ENCODE data around the gene FOXJ3.
"Not testable (repeated sequence)": the region's sequence is repeated elsewhere in the genome, so short reads cannot be mapped to it uniquely, and the experiment has no call there.

FOXJ3 gene

DNA sequence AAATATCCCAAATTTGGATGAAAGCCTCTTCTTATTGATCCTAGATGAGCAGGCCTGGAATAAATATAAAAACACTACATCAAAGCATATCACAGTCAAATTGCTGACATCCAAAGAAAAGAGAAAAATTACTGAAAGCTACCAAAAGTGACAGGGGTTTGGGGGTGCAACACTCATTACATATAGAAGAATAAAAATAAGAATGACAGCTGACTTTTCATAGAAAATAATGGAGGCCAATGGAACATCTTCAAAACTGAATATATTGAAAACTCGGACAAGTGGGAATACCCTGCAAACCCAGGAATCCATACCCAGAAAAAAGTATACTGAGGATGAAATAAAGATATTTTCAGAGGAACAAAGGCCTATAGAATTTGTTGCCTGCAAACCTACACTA lies 84.0 kb downstream of the FOXJ3 start:
- no peak for DNase-seq (ENCODE audit: low read depth in 3 of 3)

GRCh38 chr1:42250164-42250563 lies 84.9 kb downstream of the FOXJ3 start:
- DNase-seq (ENCODE audit: low read depth in 3 of 3): no peak

DNA sequence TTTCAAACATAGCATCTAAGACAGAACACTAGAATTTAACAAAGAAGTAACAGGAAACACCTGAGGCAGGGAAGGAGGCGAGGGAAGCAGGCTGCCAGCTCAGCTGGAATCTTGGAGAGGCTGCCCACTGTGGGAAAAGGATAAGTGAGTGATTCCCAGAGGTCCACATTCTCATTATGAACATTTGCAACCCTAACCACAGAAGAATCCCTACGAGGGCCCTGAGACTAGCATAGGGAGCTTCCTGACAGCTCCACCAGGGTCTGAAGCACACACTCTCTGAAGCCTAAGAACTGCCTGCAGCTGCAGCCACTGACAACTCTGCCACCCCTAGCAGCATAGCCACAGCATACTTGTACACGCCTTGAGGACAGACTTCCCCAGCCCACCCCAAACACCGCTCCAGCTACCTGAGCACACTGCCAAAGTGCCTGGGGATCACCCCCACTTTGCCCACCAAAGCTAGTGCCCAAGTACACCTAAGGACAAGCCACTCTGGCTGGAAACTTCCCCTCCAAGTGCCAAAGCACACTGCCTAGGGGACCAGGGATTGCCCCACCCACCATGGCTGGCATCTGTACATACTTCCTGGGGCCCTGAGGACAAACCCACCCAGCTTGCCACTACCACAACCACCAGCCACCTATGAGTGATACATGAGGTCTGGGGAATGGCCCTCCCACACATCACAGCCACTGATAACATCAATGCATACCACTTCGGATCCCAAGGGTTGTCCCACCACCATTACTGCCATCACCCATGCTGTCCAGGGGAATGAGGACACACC lies 93.9 kb downstream of the FOXJ3 start:
- no peak for DNase-seq (ENCODE audit: low read depth in 3 of 3)

DNA sequence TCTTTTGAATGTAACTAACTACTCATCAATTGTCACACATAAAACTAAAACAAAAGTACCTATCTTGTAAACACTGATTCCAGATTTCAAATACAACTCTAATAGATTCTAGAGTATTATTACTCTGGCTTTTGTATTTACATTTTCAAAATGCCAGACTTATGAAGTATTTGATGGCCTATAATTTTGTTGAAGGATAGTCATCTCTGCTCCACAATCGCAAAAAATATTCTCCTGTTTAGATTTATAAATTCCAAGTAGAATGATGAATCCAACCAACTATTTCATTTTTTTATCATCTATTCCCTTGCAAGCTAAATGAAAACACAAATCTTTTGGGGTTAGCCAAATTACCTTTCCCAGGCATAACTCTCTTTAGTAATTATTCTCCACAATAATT lies 95.5 kb downstream of the FOXJ3 start:
- DNase-seq (ENCODE audit: low read depth in 3 of 3): no peak

- DNase-seq (ENCODE audit: low read depth in 3 of 3): no peak
Observed at GRCh38 chr1:42239041-42239440, 96.0 kb downstream of the FOXJ3 start.

- DNase-seq (ENCODE audit: low read depth in 3 of 3): no peak
Observed at GRCh38 chr1:42231253-42231652, 103.8 kb downstream of the FOXJ3 start.

- DNase-seq (ENCODE audit: low read depth in 3 of 3): no peak
Observed at GRCh38 chr1:42228938-42229337, 106.1 kb downstream of the FOXJ3 start.

DNA sequence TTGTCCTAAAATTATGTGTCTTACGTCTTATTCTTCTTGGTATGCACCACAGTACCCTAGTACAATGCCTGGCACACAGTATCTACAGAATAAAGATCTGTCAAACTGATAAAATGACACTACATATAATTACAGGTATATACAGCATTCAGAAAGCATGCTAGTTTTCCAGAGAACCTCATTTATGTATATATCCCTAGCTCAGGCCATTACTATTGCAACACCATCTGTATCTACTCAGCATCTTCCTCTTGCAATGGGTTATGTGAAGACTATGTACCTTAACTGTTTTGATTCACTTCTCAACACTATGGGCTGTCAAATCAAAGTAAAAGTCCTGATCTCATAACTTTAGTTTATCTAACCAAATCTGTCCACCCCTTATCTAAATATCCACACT lies 112.0 kb downstream of the FOXJ3 start:
- no peak for DNase-seq (ENCODE audit: low read depth in 3 of 3)

DNA sequence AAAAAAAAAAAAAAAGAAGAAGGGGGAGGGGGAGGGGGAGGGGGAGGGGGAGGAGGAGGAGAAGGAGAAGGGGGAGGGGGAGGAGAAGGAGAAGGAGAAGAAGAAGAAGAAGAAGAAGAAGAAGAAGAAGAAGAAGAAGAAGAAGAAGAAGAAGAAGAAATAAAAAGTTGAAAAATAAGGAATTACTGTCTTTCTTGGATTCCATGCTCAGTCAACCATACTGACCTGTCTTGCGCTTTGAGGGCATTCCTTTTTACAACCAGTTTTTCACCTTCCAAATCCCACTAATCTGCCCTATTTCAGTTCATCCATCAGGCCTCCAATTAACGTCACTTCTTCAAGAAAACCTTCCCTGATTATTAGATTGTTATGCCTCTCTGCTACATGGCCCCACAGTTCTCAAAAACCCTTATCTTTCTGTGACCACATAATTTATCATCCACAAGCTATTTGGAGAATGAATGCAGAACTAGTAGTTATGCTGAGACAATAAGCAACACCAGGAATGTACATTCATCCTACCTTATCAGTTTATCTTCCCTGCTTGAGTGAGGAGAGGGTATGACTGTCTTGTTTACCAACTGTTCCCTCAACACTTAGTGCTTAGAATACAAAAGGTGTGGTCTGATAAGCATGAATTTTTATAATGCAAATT lies 113.0 kb downstream of the FOXJ3 start:
- DNase-seq (ENCODE audit: low read depth in 3 of 3): no peak

- no peak for DNase-seq (ENCODE audit: low read depth in 3 of 3)
Observed at GRCh38 chr1:42221456-42221855, 113.6 kb downstream of the FOXJ3 start.

DNA sequence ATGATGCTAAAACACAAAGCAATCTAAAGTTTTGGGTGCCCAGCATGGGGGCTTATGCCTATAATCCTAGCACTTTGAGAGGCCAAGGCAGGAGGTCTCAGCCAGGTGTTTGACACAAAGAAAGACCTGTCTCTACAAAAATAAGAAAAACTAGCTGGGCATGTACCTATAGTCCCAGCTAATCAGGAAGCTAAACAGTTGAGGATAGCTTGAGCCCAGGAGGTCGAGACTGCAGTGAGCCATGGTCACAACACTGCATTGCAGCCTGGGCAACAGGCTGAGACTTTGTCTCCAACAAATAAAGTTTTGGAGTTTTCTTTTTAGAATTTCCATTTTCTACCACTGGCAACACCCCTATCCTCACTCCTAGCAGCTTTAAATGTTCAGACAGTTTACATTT lies 115.4 kb downstream of the FOXJ3 start:
- no peak for DNase-seq (ENCODE audit: low read depth in 3 of 3)

DNA sequence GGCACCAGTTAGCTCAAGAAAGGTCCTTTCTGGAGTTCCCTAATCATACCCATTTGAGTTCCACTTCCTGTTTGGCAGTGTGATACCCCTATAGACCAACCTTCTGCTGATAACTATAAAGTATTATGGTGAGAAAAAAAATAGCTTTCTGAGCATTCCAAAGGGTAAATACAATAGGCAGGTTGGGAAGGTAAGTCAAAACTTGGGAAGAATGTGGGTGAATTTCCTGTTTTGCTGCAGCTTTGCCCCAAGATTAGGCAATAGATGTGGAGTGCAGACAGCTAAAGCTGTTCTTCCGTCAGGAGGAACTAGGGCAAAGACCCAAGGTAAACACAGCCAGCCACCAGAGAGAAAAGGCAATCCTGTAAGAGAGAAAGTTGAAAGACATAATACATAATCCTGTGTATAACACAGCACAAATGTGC lies 120.6 kb downstream of the FOXJ3 start:
- no peak for DNase-seq (ENCODE audit: low read depth in 3 of 3)

DNA sequence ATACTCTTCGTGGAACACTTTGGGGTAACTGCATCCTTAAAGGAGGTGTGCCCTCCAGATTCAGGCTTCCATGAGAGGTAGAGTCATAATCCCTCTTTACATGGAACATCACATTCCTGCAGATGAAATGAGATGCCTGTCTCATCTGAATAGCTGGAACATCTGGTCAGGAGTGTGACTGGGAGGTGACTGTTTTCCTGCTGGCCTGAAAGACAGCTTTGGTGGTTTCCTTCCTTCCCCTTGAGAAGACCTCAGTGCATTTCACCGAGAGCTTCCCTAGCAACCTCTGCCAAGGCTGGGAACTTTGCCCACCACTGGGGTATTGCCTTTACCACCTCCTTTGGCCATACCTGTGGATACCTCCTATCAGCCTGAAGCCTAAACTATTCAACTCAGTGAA lies 123.8 kb downstream of the FOXJ3 start:
- no peak for DNase-seq (ENCODE audit: low read depth in 3 of 3)

DNA sequence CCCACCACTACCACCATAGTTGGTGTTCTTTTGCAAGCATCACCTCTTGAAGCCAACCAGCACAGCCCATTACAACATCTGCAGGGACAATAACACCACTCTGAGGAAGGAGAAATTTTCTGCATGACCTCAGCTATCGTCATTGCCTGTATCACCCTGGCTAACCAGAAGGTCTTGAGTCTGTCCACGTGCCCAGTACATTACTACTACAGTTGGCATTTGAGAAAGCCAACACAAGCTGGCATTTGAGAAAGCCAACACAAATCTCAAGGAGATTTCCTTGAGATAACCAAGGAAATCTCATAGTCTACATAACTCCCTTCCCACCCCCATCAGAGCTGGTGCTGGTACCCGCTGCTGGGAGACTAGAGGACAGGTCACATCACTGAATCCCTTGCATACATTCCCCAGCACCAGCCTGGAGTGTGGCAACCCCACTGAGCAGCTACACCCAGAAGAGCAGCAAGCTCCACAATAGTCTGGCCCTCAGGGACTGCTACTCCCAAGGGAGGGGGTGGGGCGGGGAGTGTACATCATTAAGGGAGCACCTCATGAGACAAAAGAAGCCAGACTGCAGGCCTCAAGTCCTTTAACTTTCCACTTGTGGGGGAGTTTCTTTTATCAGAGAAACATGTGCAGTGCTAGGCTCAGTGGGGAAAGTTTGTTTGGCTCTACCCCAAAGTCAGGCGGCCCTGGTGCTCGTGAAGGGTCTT lies 124.5 kb downstream of the FOXJ3 start:
- DNase-seq (ENCODE audit: low read depth in 3 of 3): no peak

DNA sequence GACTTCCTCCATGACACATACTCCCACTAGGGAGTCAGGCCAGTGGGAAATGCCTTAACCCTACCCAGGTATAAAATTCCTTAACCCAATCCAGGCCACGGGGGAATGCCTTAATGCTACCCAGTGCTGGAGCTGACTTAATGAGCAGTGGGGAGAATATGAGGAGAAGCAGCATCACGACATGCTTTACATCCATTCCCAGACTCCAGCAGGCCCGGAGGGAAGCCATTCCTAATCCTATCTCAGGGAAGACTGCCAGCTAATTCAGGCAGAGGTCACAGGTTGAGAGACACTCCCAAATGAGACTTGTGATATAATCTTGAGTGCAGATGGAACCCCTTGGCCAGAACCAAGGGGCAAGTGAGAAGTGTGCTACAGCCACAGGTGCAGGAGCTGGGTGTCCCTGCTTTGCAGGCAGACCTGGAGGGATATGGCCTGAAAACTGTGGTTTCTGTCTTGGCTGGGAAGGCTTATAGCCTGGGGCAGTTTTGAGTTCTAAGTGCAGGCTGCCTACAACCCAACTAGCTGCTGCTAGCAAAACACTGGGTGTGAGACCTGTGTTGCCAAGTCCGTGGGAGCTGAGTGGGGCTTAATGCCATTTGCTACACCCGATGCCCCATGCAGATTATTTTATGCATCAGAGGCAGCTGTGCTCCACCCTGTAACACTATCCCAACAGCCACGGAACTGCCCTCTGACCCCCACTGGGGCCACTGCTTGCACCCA lies 125.3 kb downstream of the FOXJ3 start:
- DNase-seq (ENCODE audit: low read depth in 3 of 3): no peak

- DNase-seq (ENCODE audit: low read depth in 3 of 3): not testable (repeated sequence)
Observed at GRCh38 chr1:42206930-42207329, 128.1 kb downstream of the FOXJ3 start.

- no peak for DNase-seq (ENCODE audit: low read depth in 3 of 3)
Observed at GRCh38 chr1:42206164-42206563, 128.9 kb downstream of the FOXJ3 start.

GRCh38 chr1:42201986-42202385 lies 133.0 kb downstream of the FOXJ3 start:
- no peak for DNase-seq (ENCODE audit: low read depth in 3 of 3)

GRCh38 chr1:42198251-42198650 lies 136.8 kb downstream of the FOXJ3 start:
- DNase-seq (ENCODE audit: low read depth in 3 of 3): no peak

DNA sequence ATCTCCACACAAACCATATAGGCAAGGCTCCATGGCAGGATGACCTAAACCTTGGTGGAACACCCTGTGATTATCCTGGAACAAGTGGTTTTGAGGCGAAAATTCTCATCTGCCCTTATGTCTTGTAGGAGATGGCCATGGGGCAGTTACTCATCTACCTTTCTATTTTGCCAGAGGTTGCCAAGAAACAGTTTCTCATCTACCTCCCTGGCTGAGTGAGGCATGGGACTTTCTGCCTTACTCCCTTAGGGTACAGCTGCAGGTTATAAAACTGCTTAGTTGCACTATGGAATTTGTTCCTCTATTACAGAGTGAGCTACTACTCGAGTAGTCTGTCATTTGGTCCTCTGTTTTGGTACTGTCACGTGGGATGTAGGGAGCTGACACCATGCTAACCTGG lies 139.2 kb downstream of the FOXJ3 start:
- no peak for DNase-seq (ENCODE audit: low read depth in 3 of 3)

DNA sequence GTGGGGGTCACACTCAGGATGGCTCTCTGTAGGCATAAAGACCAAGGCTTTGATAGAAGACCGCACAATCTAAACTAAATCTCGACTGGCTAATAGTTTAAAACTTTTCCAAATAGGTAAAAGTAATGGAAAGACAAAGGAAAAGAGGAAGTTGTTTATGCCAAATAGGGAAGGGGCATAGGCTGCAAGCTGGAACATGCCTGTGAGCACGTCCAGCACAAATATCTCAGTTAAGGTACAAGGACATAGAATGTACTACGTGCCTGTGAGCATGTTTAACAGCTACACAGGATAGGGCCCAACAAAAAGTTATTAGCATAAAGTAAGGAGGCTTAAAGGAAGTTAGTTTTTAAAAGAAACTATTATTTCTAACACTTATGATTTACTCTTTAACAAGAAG lies 142.9 kb downstream of the FOXJ3 start:
- no peak for DNase-seq (ENCODE audit: low read depth in 3 of 3)

DNA sequence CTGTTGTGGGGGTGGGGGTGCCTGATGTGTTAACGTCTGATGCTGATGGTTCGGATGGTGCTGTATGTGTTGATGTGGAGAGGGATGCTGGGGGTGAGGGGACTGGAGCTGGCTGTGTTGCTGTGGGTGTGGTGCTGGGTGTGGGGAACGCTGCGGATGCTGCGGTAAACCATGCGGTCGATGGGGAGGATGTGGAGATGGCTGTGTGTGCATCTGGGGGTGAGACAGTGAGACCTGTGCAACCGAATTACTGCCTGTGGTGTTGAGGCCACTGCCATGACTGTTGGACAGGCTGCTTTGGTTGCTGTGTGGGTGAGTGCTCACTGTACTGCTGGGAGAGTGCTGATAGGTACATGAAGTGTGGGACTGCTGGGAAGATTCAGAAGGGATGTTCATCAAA lies 143.7 kb downstream of the FOXJ3 start:
- DNase-seq (ENCODE audit: low read depth in 3 of 3): no peak
